Renal cortex interstitium (tissue), 11 donors: Measurements from ENCODE around the gene COL4A1. TPM values are rescaled to one million over a fixed set of nuclear protein-coding genes. Genes with fewer than 3 reads are reported as not detected.

ENCODE experiments used
- DNase-seq, 11 donors: peaks; one replicate each; pipeline ENCODE4 v3.0.0-alpha.2; 2013; ENCODE audit warnings: low read depth in 9 of 11, low spot score in 4 of 11; ENCODE audit errors: extremely low read depth in 1 of 11
- polyA plus RNA-seq, 3 donors: library from polyadenylated mRNA; unstranded; fragments of 120-200 nt; gene quantifications; one replicate each; pipeline ENCODE4 v1.2.1, GENCODE V29; 2013; ENCODE audit not compliant: insufficient read length in 3 of 3

Gene COL4A1
- polyA plus RNA-seq, 3 donors = 537 to 578 (median 563) TPM

DNA sequence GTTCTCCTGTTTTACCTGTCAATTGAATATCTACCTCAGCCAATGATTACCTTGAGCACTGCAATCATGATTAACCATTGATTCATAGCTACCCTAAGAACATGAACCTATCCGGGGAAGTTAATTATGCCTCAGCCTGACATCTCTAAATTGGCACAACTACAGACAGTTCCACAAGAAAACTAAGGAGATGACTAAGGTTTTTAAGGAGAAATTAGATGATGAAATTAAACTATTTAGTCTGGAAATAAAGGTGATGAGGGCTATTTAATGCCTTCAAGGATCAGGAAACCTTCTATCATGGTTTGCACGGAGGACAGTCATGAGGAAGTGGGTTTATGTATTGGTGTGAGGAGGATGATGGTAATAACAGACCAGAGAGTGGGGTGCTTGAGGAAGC is 203.4 kb downstream of the COL4A1 start:
- DNase-seq = no peak

DNA sequence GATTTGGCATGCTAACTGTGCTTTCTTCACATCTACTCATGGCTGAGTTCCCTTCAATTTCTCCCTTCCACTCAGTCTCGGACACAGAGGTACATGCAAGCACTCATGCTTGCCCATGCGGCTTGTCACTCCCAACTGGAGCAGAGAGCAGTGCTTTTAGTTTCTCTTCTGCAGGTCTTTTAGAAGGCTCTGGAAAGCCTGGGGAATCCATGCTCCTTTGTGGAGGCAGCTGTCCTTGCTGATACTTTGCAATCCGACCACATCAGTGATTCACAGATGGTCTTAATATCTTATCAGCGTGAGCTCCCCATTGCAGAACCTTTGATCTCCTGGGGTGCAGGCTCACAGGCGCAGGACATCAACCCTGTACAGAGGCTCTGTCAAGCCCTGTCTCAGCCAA is 203.9 kb downstream of the COL4A1 start:
- DNase-seq = no peak

GRCh38 chr13:110102053-110102452 is 204.9 kb downstream of the COL4A1 start:
- no peak for DNase-seq

GRCh38 chr13:110099922-110100321 is 207.0 kb downstream of the COL4A1 start:
- DNase-seq = no peak

Other genes starting within 250 kb of the COL4A1 start
- 100 to 1,000 TPM; 422 to 524 (median 515) TPM for gene COL4A2, start 127 bp upstream of the COL4A1 start, polyA plus RNA-seq